Measurements from ENCODE around the gene PTPRN2. TPM values are rescaled to one million over a fixed set of nuclear protein-coding genes. Genes with fewer than 3 reads are reported as not detected.
"Not testable (repeated sequence)": the region's sequence is repeated elsewhere in the genome, so short reads cannot be mapped to it uniquely, and the experiment has no call there.

PTPRN2 gene
- total RNA-seq, 1 donor from 2014 or later, result 0.41 TPM

DNA sequence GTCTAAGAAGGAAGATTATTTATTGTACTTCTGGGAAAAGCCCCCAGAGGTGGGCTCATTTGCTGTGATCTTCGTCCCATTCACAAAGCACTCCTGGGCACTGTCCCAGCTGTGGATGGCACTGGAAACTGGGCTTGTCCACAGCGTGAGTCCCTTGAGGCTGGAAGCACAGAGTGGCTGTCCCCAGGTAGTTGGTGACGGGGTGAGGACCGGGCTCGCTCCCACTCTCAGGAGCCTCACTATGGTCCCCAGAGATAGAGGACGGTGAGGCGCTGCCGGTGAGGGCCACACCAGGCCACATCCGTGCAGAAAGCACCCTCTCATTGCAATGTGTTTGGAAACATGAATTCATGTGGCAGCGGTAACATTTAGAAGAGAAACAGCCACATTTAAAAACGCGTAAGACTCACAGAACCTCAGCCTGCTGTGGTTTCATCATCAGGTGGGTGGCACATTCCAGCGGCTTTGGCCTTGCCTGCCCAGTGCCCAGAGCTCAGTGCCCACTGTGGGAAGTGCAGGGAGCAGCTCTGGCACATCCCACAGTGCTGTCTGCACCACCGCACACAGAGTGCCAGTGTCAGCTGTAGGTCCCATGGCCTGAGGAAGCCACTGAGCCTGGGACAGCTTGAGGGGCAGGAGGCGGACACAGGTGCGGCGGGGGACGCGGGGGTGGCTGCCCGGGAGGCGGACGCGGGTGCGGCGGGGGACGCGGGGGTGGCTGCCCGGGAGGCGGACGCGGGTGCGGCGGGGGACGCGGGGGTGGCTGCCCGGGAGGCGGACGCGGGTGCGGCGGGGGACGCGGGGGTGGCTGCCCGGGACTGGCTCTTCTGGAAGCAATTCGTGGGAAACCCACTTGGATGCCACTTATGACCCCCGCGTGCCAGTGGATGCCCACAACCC, 801.0 kb downstream of the PTPRN2 start:
- intact Hi-C loops (cut with micrococcal nuclease), result no loop called here
- no peaks in the 10 kb centered on the region for H3K9me3 Mint-ChIP-seq
- no peaks in the 10 kb centered on the region for H3K27me3 Mint-ChIP-seq (ENCODE audit: insufficient read depth)
- DNase-seq (ENCODE audit: low spot score), result no peak
- no peak overlapping the region for H3K27ac Mint-ChIP-seq
- no peak overlapping the region for H3K4me3 Mint-ChIP-seq
- H3K36me3 Mint-ChIP-seq (ENCODE audit: low read depth), result no peaks in the 10 kb centered on the region
- no peaks in the 10 kb centered on the region for H3K4me1 Mint-ChIP-seq (ENCODE audit: low read depth)

DNA sequence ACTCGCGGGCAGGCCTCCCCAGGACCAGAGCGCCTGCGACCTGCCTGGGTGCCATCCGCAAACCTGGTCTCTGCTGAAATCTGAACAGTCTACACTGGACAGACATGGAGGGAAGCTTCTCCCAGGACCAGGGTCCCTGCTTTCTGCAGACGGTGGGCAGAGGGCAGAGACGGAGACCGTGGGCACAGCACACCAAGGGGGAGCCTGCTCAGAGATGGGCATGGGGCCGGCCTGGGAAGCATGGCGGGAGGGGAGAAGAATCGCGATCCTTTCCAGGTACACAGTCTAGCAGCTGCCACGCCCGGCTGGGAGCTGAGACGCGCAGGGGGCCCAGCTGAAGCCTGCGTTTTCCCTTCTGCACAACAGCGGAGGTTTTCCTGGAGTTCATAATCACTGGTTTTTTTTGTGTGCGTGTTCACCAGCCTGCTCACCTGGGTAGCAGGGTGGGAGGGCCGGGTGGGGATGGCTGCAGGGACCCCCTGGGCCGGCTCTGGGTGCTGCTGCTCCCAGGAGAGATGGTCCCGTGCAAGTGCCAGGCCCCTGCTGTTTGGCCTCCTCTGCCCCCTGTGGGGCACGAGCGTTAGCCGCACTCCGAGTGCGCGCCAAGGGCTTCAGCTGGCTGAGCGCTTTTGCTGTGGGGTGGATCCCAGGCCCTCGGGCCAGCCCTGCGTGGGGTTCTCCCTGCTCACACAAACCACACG, 802.0 kb downstream of the PTPRN2 start:
- Mint-ChIP-seq H3K27me3 (ENCODE audit: insufficient read depth) (no peaks in the 10 kb centered on the region), H3K27ac (no peak overlapping the region), H3K4me3 (no peak overlapping the region), H3K4me1 (ENCODE audit: low read depth) (no peaks in the 10 kb centered on the region), H3K9me3 (no peaks in the 10 kb centered on the region), H3K36me3 (ENCODE audit: low read depth) (no peaks in the 10 kb centered on the region)
- intact Hi-C loops (cut with micrococcal nuclease), result no loop called here
- no peak for DNase-seq (ENCODE audit: low spot score)

DNA sequence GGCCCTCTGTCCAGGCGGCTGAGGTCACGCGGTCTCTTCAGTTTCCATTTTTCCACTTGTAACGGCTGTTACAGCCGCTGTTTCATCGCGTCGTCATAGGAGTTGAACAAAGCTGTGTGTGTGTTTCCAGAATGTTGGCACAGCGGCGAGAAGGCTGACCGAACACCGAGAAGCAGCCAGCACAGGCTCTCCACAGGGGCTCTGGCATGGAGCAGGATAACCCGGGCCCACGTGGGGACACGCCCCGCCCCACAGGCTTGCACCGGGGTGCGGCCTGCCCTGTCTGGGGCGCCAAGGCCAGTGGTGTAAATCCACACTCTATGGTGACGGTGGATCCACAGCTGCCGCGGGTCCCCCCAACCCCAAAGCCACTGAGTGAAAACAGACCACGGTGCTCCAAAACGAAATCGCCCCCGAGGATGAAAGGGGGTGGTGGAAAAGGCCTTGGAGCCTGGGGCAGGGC, 802.6 kb downstream of the PTPRN2 start:
- H3K27ac Mint-ChIP-seq, result no peak overlapping the region
- intact Hi-C loops (cut with micrococcal nuclease), result no loop called here
- H3K4me3 Mint-ChIP-seq, result no peak overlapping the region
- no peaks in the 10 kb centered on the region for H3K4me1 Mint-ChIP-seq (ENCODE audit: low read depth)
- DNase-seq (ENCODE audit: low spot score), result no peak
- H3K36me3 Mint-ChIP-seq (ENCODE audit: low read depth), result no peaks in the 10 kb centered on the region
- no peaks in the 10 kb centered on the region for H3K27me3 Mint-ChIP-seq (ENCODE audit: insufficient read depth)
- H3K9me3 Mint-ChIP-seq, result no peaks in the 10 kb centered on the region

DNA sequence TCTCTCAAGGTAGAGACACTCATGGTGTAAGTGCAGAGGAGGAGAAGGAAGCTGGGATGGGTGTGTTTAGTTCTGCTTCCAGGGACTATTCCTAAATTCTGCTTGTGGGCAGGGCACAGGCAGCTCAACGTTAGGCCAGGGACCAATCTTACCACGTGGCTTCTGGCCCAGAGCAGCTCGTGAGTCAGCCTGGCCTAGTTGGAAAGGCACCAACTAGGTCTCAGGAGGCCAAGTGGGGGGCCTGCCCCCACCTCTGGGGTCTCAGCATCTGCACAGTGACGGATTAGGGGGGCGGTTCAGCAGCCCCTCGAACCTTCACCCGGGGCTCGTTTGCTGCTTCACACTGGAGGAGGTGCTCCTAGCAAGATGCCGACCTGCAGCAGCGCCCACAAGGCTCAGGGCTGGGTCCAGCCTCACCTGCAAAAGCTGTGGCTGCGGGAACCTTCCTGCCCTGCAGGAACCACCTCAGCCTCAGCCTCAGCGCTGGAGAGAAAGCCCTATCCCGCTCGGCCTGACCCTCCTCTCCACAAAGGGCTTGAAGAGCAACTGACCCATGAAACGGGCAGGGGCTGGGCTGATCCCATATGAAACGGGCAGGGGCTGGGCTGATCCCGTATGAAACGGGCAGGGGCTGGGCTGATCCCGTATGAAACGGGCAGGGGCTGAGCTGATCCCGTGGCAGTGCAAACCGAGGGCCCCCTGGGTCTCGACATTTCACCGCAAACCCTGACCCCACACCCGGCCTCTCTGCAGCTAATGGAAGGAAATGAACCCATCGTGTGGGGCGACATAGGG, 803.4 kb downstream of the PTPRN2 start:
- no peaks in the 10 kb centered on the region for H3K36me3 Mint-ChIP-seq (ENCODE audit: low read depth)
- H3K4me1 Mint-ChIP-seq (ENCODE audit: low read depth), result no peaks in the 10 kb centered on the region
- H3K27me3 Mint-ChIP-seq (ENCODE audit: insufficient read depth), result no peaks in the 10 kb centered on the region
- no peak overlapping the region for H3K4me3 Mint-ChIP-seq
- H3K9me3 Mint-ChIP-seq, result no peaks in the 10 kb centered on the region
- intact Hi-C loops (cut with micrococcal nuclease), result no loop called here
- no peak for DNase-seq (ENCODE audit: low spot score)
- no peak overlapping the region for H3K27ac Mint-ChIP-seq

DNA sequence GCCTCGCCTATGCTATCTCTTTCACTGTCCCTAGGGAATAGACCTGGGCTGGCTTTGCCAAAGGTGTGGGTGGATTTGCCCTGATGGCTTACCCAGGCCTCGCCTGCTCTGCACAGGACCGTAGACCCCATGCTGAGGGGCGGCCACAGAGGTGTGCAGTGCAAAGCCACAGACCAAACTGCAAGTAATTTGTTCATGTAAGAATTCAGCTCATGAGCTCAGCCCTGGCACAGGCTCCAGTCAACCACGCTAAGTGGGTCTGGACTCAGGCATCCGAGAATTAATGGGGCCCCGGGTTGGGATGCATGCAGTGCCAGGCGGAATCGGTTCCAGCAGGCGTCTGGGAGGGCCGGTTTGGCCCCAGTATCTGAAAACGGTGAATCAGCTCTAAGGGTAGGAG, 805.6 kb downstream of the PTPRN2 start:
- no peaks in the 10 kb centered on the region for H3K27me3 Mint-ChIP-seq (ENCODE audit: insufficient read depth)
- no peak for DNase-seq (ENCODE audit: low spot score)
- intact Hi-C loops (cut with micrococcal nuclease), result no loop called here
- no peak overlapping the region for H3K27ac Mint-ChIP-seq
- no peak overlapping the region for H3K4me3 Mint-ChIP-seq
- H3K36me3 Mint-ChIP-seq (ENCODE audit: low read depth), result no peaks in the 10 kb centered on the region
- no peaks in the 10 kb centered on the region for H3K4me1 Mint-ChIP-seq (ENCODE audit: low read depth)
- no peaks in the 10 kb centered on the region for H3K9me3 Mint-ChIP-seq

DNA sequence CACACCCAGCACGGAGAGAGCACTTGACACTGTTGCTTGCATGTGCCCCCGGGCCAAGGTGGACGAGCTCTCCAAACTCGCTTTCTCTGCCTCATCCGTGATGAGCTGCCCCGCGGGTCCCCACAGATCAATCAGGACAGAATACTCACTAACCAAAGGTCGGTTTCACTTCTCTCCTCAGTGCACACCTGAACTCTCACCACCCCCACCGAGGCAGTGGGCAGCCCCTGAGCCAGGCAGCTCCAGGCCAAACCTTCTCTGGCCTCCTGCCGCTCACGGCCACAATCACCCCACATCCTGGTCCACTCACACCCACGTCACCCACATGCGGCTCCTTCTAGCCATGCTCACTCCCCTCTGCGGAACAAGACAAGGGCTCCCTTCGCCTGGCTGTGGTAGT, 806.9 kb downstream of the PTPRN2 start:
- Mint-ChIP-seq H3K27ac (no peak overlapping the region), H3K36me3 (ENCODE audit: low read depth) (no peaks in the 10 kb centered on the region), H3K9me3 (no peaks in the 10 kb centered on the region), H3K4me3 (no peak overlapping the region), H3K27me3 (ENCODE audit: insufficient read depth) (peaks cover 1% of the 10 kb centered on the region), H3K4me1 (ENCODE audit: low read depth) (no peaks in the 10 kb centered on the region)
- intact Hi-C loops (cut with micrococcal nuclease), result no loop called here
- no peak for DNase-seq (ENCODE audit: low spot score)

DNA sequence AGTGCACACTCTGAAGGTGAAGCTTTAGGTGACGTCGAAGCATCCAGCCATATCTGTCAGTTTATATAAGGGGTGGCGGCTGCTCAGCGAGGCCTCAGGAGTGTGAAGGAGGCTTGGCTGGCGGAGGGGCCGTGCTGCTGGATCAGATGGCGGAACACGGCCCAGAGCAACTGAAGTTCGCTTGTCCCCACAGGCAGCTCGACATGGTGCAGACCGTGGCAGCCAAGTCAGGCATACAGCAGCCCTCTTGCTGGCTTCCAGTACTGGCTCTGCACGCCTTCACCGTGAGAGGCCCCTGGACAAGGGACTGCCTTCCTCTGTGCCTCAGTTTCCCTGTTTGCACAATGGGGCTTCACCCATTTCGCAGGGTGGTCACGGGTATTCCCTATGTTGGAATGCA, 807.3 kb downstream of the PTPRN2 start:
- no peaks in the 10 kb centered on the region for H3K4me1 Mint-ChIP-seq (ENCODE audit: low read depth)

DNA sequence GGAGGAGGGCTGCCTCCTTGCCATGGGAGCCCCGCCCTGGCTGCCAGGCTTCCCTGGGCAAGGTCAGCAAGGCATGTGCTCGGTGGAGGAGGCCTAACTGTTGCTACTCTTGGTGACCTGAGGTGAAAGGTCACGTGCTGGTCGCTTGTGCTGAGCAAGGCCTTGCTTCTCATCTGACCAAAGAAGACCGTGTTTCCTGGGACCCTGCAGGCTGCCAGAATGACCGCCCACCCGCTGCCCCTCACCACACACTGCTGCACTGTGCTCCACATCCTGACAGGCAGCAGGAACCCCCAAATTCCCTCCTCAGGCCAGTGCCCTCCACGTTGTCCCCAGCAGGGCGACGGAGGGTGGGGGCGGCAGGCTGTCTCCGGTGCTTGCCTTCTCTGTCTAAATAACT, 808.4 kb downstream of the PTPRN2 start:
- H3K36me3 Mint-ChIP-seq (ENCODE audit: low read depth), result no peaks in the 10 kb centered on the region
- no peak overlapping the region for H3K27ac Mint-ChIP-seq
- intact Hi-C loops (cut with micrococcal nuclease), result no loop called here
- H3K4me3 Mint-ChIP-seq, result no peak overlapping the region
- DNase-seq (ENCODE audit: low spot score), result no peak
- H3K4me1 Mint-ChIP-seq (ENCODE audit: low read depth), result no peaks in the 10 kb centered on the region
- H3K9me3 Mint-ChIP-seq, result no peaks in the 10 kb centered on the region
- peaks cover 1% of the 10 kb centered on the region for H3K27me3 Mint-ChIP-seq (ENCODE audit: insufficient read depth)

More for the DNA sequence above, 807.3 kb downstream of the PTPRN2 start:
- intact Hi-C loops (cut with micrococcal nuclease), result no loop called here
- Mint-ChIP-seq H3K27me3 (ENCODE audit: insufficient read depth) (peaks cover 1% of the 10 kb centered on the region), H3K9me3 (no peaks in the 10 kb centered on the region), H3K4me3 (no peak overlapping the region), H3K36me3 (ENCODE audit: low read depth) (no peaks in the 10 kb centered on the region), H3K27ac (no peak overlapping the region)
- no peak for DNase-seq (ENCODE audit: low spot score)

DNA sequence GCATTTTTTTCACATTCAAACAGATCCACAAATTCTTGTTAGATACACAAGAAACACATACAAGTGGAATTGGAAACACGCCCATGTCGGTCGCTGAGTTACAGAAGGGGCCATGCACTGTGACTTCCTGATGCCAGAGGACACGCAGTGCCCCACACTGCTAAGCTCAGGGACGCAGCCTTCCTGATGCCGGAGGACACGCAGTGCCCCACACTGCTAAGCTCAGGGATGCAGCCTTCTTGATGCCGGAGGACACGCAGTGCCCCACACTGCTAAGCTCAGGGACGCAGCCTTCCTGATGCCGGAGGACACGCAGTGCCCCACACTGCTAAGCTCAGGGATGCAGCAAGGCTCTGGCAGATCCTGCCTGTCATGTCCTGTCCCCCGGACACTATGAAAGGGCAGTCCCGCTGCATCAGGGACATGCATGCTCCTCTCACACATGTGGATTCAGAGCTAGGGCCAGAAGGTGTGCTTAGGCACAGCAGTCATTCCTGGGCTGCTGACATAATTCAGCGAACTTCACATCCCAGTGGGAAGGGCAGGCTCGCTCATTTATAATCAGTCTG, 810.3 kb downstream of the PTPRN2 start:
- H3K4me3 Mint-ChIP-seq; H3K27me3 Mint-ChIP-seq (ENCODE audit: insufficient read depth); H3K4me1 Mint-ChIP-seq (ENCODE audit: low read depth); H3K9me3 Mint-ChIP-seq; H3K27ac Mint-ChIP-seq; H3K36me3 Mint-ChIP-seq (ENCODE audit: low read depth); intact Hi-C loops (cut with micrococcal nuclease); DNase-seq (ENCODE audit: low spot score): not testable (repeated sequence)

DNA sequence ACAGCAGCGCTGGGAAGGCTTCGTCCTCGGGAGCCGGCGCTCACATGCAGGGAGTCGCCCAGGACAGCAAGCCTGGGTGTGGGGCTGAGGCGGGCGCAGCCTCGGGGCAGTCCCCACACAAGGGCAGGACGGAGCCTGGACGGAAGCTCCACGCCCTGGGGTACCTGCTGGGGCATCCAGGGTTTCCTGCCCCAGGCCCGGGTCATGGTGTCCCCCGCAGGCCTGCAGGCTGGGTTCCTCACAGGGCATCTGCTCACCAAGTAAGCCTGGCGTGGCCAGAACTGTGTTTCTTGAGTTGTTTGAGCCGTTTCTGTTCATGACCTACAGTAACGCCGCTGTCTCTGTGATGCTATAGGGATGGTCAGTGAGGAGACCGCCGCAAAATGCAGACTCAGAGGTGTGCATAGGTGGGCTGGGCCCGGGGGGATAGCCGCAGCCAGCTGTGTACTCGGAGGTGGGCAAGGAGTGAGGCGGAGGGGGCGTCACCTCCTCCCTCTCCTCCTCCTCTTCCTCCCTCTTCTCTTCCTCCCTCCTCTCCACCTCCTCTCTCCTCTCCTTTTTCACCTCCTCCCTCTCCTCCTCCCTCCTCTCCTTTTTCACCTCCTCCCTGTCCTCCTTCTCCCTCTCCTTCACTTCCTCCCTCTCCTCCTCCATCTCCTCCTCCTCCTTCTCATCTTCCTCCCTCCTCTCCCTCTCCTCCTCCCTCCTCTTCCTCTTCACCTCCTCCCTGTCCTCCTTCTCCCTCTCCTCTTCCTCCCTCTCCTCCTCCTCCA, 811.9 kb downstream of the PTPRN2 start:
- DNase-seq (ENCODE audit: low spot score), result no peak
- H3K27ac Mint-ChIP-seq, result no peak overlapping the region
- H3K36me3 Mint-ChIP-seq (ENCODE audit: low read depth), result no peaks in the 10 kb centered on the region
- intact Hi-C loops (cut with micrococcal nuclease), result no loop called here
- no peak overlapping the region for H3K4me3 Mint-ChIP-seq
- peaks cover 7% of the 10 kb centered on the region for H3K9me3 Mint-ChIP-seq
- H3K4me1 Mint-ChIP-seq (ENCODE audit: low read depth), result no peaks in the 10 kb centered on the region
- peaks cover 1% of the 10 kb centered on the region for H3K27me3 Mint-ChIP-seq (ENCODE audit: insufficient read depth)

DNA sequence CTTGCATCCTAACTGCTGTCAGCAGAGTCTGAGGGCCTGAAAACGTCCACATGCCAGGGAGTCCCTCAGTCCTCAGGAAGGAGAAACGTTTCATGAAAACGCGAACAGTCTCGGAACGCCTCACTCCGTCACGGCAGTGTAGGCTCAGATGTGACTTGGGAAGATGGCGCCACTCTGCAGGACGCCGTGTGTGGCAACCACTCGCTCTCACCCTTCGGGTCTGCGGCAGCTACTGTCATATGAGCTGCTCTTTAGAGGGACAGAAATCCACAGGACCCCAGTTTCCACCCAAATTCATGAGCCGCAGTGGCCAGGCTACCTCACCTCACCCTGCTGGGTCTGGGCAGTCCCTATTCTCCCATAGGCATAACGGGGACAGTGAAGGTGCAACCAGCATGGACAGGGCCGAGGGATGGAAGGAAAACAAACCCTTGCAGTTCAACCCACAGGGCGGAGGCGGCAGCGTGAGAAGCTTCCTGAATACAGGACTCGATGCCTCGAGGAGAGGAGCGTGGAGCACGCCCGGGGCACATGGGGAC, 812.5 kb downstream of the PTPRN2 start:
- no peak for DNase-seq (ENCODE audit: low spot score)
- Mint-ChIP-seq H3K36me3 (ENCODE audit: low read depth) (no peaks in the 10 kb centered on the region), H3K4me3 (no peak overlapping the region), H3K27me3 (ENCODE audit: insufficient read depth) (peaks cover 1% of the 10 kb centered on the region), H3K27ac (no peak overlapping the region), H3K9me3 (peaks cover 7% of the 10 kb centered on the region), H3K4me1 (ENCODE audit: low read depth) (no peaks in the 10 kb centered on the region)
- intact Hi-C loops (cut with micrococcal nuclease), result no loop called here

DNA sequence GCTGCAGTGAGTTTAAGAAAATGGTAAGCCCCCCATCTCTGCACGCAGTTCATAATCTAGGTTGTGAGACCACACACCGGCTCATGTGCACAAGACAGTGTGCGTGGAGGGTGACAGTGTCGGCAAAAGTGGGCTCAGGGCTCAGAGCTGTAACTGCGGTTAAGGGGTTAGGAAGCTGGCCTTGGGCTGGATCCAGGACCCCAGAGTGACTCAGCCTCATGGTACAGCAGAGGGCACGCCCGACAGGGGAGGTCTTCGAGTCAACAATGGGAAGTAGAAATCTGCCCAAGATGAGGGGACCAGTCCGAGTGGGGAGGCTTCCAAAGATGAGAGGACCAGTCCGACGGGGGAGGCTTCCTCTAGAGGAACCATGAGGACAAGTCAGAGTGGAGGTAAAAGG, 813.1 kb downstream of the PTPRN2 start:
- Mint-ChIP-seq H3K9me3 (peaks cover 7% of the 10 kb centered on the region), H3K27ac (no peak overlapping the region), H3K4me3 (no peak overlapping the region), H3K4me1 (ENCODE audit: low read depth) (no peaks in the 10 kb centered on the region), H3K27me3 (ENCODE audit: insufficient read depth) (peaks cover 1% of the 10 kb centered on the region), H3K36me3 (ENCODE audit: low read depth) (no peaks in the 10 kb centered on the region)
- intact Hi-C loops (cut with micrococcal nuclease), result no loop called here
- DNase-seq (ENCODE audit: low spot score), result no peak

All from activated T-helper 1 cell treated with anti-CD3 and anti-CD28 coated beads, Interleukin-12 subunit alpha, Interleukin-12 subunit beta, Interleukin-2, Interleukin-4 antibody, amounts not matched to agents 30 ng/mL and 10 ng/mL and 1 ng/mL, durations not matched to agents 14 hours and 24 hours and 36 hours (primary cell).